HCT116 (cell line): ENCODE measurements around the gene UBE2E2. TPM values are rescaled to one million over a fixed set of nuclear protein-coding genes. Genes with fewer than 3 reads are reported as not detected.

ENCODE experiments used
- ATAC-seq: fragments of 200-7000 bp; cut with Tn5 transposase; 2 replicates; pipeline ENCODE4 v1.9.1; 2020; ENCODE audit warnings: mild to moderate bottlenecking, moderate library complexity
- BruUV-seq: library from RNA; stranded (reverse); fragments of 400-500 nt; replicated peaks from 2 replicates; lab custom pipeline; 2021; lab: Mats Ljungman, UMichigan
- CTCF ChIA-PET: fragments of 300-600 bp; sonication (Branson Sonifier 250); formaldehyde crosslinking; loops from one replicate; lab custom pipeline; 2021; ENCODE audit warnings: antibody characterized with exemption; lab: Charles Lee
- POLR2A ChIA-PET: fragments of 300-600, 350-600 bp; sonication (Branson Sonifier 250); formaldehyde crosslinking; loops from one replicate; lab custom pipeline; 2021; ENCODE audit warnings: antibody characterized with exemption; lab: Charles Lee
- RAD21 ChIA-PET, 2 experiments: fragments of 300-600 bp; sonication (Branson Sonifier 250); formaldehyde crosslinking; loops; one replicate each; lab custom pipeline; 2023; ENCODE audit warnings: low total read pairs in 2 of 2; ENCODE audit not compliant: uncharacterized antibody in 2 of 2, unreplicated experiment in 2 of 2, low non-redundant PET in 1 of 2; lab: Charles Lee
- DNase-seq: peaks from one replicate; pipeline ENCODE4 v3.0.0-alpha.2; 2010; ENCODE audit warnings: low read depth, low spot score
- H2AFZ ChIP-seq: fragments of 200-600 bp; shearing (Covaris generic), sonication (generic); 2 replicates; pipeline ENCODE4 v1.6.1; 2017; ENCODE audit warnings: low read depth, mixed run types, mixed read lengths, antibody characterized with exemption, low read length; ENCODE audit not compliant: poor library complexity, severe bottlenecking
- H3K27ac ChIP-seq: 2 replicates; pipeline ENCODE4 v1.5.1; 2012; ENCODE audit warnings: low read depth, low read length
- H3K27me3 ChIP-seq: fragments of 200-600 bp; sonication (generic); 2 replicates; pipeline ENCODE4 v1.6.1; 2016; ENCODE audit warnings: mixed run types, low read length, mixed read lengths; ENCODE audit not compliant: insufficient read depth
- H3K36me3 ChIP-seq, 2 experiments: fragments of 200-500 bp in 1 of 2; fragments of 200-600 bp in 1 of 2; sonication (Bioruptor generic) in 1 of 2; sonication (generic) in 1 of 2; 2 replicates each; pipeline versions ENCODE4 v1.5.1 to v1.6.1; 2014 to 2016; ENCODE audit warnings: low read length in 2 of 2, inconsistent platforms in 1 of 2, mixed read lengths in 1 of 2, mixed run types in 1 of 2; ENCODE audit not compliant: insufficient read depth in 2 of 2, control insufficient read depth in 1 of 2
- H3K4me1 ChIP-seq, 2 experiments: fragments of 200-600 bp in 1 of 2; sonication (generic) in 1 of 2; 2 replicates each; pipeline versions ENCODE4 v1.5.1 to v1.6.1; 2012 to 2017; ENCODE audit warnings: low read length in 2 of 2, inconsistent platforms in 1 of 2, mild to moderate bottlenecking in 1 of 2, mixed read lengths in 1 of 2, mixed run types in 1 of 2, moderate library complexity in 1 of 2; ENCODE audit not compliant: insufficient read depth in 2 of 2, control insufficient read depth in 1 of 2
- H3K4me2 ChIP-seq: fragments of 200-600 bp; sonication (generic); 2 replicates; pipeline ENCODE4 v1.6.1; 2017; ENCODE audit warnings: mixed run types, low read length, mixed read lengths
- H3K4me3 ChIP-seq, 2 experiments: fragments of 200-600 bp in 1 of 2; sonication (generic) in 1 of 2; replicated peaks in 1 of 2; 2 replicates each; pipeline ENCODE4 v1.5.1; 2011 to 2016; ENCODE audit warnings: low read length in 2 of 2, control low read depth in 1 of 2, low read depth in 1 of 2, mild to moderate bottlenecking in 1 of 2, mixed read lengths in 1 of 2, mixed run types in 1 of 2
- H3K79me2 ChIP-seq: fragments of 200-600 bp; sonication (generic); 2 replicates; pipeline ENCODE4 v1.6.1; 2017; ENCODE audit warnings: mild to moderate bottlenecking, mixed run types, low read length, moderate library complexity, mixed read lengths; ENCODE audit not compliant: insufficient read depth
- H3K9ac ChIP-seq: fragments of 200-600 bp; sonication (generic); 2 replicates; pipeline ENCODE4 v1.6.1; 2016; ENCODE audit warnings: low read length, mixed read lengths
- H3K9me2 ChIP-seq: fragments of 200-600 bp; sonication (generic), shearing (Covaris generic); 2 replicates; pipeline ENCODE4 v1.6.1; 2017; ENCODE audit warnings: mixed run types, mild to moderate bottlenecking, moderate library complexity; ENCODE audit not compliant: insufficient read depth
- H3K9me3 ChIP-seq, 2 experiments: fragments of 200-500 bp in 1 of 2; fragments of 200-600 bp in 1 of 2; sonication (Bioruptor generic) in 1 of 2; sonication (generic) in 1 of 2; 2 replicates each; pipeline ENCODE4 v1.6.1; 2014 to 2017; ENCODE audit warnings: low read length in 2 of 2, mixed read lengths in 2 of 2, inconsistent platforms in 1 of 2, low read depth in 1 of 2, mild to moderate bottlenecking in 1 of 2, mixed run types in 1 of 2, moderate library complexity in 1 of 2; ENCODE audit not compliant: control insufficient read depth in 1 of 2, insufficient read depth in 1 of 2
- H4K20me1 ChIP-seq: fragments of 200-600 bp; sonication (generic), shearing (Covaris generic); 2 replicates; pipeline ENCODE4 v1.6.1; 2017; ENCODE audit warnings: mixed run types, mild to moderate bottlenecking, moderate library complexity; ENCODE audit not compliant: insufficient read depth
- CBX3 ChIP-seq: IDR thresholded peaks from 2 replicates; pipeline ENCODE4 v1.6.1; 2012; ENCODE audit warnings: low read depth
- CEBPB ChIP-seq: IDR thresholded peaks from 2 replicates; pipeline ENCODE4 v1.6.1; 2012; ENCODE audit warnings: low read depth
- CTCF ChIP-seq, 3 experiments: fragments of 200-600 bp in 1 of 3; sonication (generic) in 1 of 3; IDR thresholded peaks in 2 of 3; conservative IDR thresholded peaks in 1 of 3; 2 replicates each; pipeline ENCODE4 v1.5.1; 2012 to 2017; ENCODE audit warnings: low read depth in 2 of 3, low read length in 2 of 3, antibody characterized with exemption in 1 of 3, borderline replicate concordance in 1 of 3, control low read depth in 1 of 3, mild to moderate bottlenecking in 1 of 3, mixed read lengths in 1 of 3, mixed run types in 1 of 3, moderate library complexity in 1 of 3; ENCODE audit not compliant: insufficient read depth in 1 of 3
- ELF1 ChIP-seq: IDR thresholded peaks from 2 replicates; pipeline ENCODE4 v1.6.1; 2012; ENCODE audit warnings: low read depth, borderline replicate concordance
- EZH2 ChIP-seq: fragments of 200-600 bp; sonication (generic); IDR thresholded peaks from 2 replicates; pipeline ENCODE4 v1.6.1; 2017; ENCODE audit warnings: antibody characterized with exemption, mixed run types
- EZH2phosphoT487 ChIP-seq: fragments of 200-600 bp; IDR thresholded peaks from 2 replicates; pipeline ENCODE4 v1.6.1; 2018; ENCODE audit warnings: antibody characterized with exemption, borderline replicate concordance
- FOSL1 ChIP-seq: IDR thresholded peaks from 2 replicates; pipeline ENCODE4 v1.6.1; 2012; ENCODE audit warnings: low read depth
- JUND ChIP-seq: IDR thresholded peaks from 2 replicates; pipeline ENCODE4 v1.6.1; 2012
- POLR2A ChIP-seq: IDR thresholded peaks from 2 replicates; pipeline ENCODE4 v1.7.0; 2011; ENCODE audit warnings: borderline replicate concordance; ENCODE audit not compliant: insufficient read depth, insufficient read length; ENCODE audit errors: extremely low read depth
- POLR2AphosphoS5 ChIP-seq: IDR thresholded peaks from 2 replicates; pipeline ENCODE4 v1.6.1; 2011; ENCODE audit warnings: mild to moderate bottlenecking, low read depth, low read length, moderate library complexity
- REST ChIP-seq: IDR thresholded peaks from 2 replicates; pipeline ENCODE4 v1.6.1; 2012; ENCODE audit warnings: low read depth
- SIN3A ChIP-seq: IDR thresholded peaks from 2 replicates; pipeline ENCODE4 v1.6.1; 2012; ENCODE audit warnings: low read depth
- SP1 ChIP-seq: IDR thresholded peaks from 2 replicates; pipeline ENCODE4 v1.6.1; 2012; ENCODE audit warnings: low read depth
- TCF7L2 ChIP-seq: IDR thresholded peaks from 2 replicates; pipeline ENCODE4 v1.7.0; 2011; ENCODE audit warnings: borderline replicate concordance, inconsistent platforms; ENCODE audit not compliant: insufficient read depth, insufficient read length; ENCODE audit errors: extremely low read depth
- YY1 ChIP-seq: IDR thresholded peaks from 2 replicates; pipeline ENCODE4 v1.6.1; 2011; ENCODE audit warnings: low read length, low read depth, moderate library complexity, mild to moderate bottlenecking; ENCODE audit not compliant: insufficient replicate concordance; ENCODE audit errors: extremely low read depth
- ZBTB33 ChIP-seq: IDR thresholded peaks from 2 replicates; pipeline ENCODE4 v1.6.1; 2011; ENCODE audit warnings: mild to moderate bottlenecking, low read length, moderate library complexity; ENCODE audit not compliant: insufficient replicate concordance; ENCODE audit errors: extremely low read depth
- ZFX ChIP-seq: fragments of 450-650 bp; IDR thresholded peaks from 2 replicates; pipeline ENCODE4 v1.6.1; 2017
- intact Hi-C: fragments of 100-400 bp; cut with micrococcal nuclease; formaldehyde crosslinking; loops from 2 replicates; pipeline ENCODE4 v1.10.0; 2022
- total RNA-seq: library from RNA; stranded (reverse); gene quantifications from one replicate; pipeline ENCODE4 v1.2.1, GENCODE V29; 2021; ENCODE audit not compliant: unreplicated experiment

The UBE2E2 gene
- total RNA-seq, 1 experiment from 2014 or later: 21.4 TPM

- Histone ChIP-seq H3K36me3 (no peaks in the 10 kb centered on the region), H3K9me2 (no peaks in the 10 kb centered on the region), H3K9me3 (no peaks in the 10 kb centered on the region), H2AFZ (no peak overlapping the region), H3K4me2 (no peak overlapping the region), H4K20me1 (no peaks in the 10 kb centered on the region), H3K4me1 (peaks cover 0 to 16% of the 10 kb centered on the region in 2 experiments; a peak in 2 of 4 replicates), H3K9ac (no peak overlapping the region), H3K4me3 (no peak overlapping the region), H3K27me3 (peaks cover 17% of the 10 kb centered on the region; the same call in 1 of the 2 replicates), H3K79me2 (no peaks in the 10 kb centered on the region), H3K27ac (no peak overlapping the region)
- no TSS peak for BruUV-seq
- RAD21 ChIA-PET: no interaction called here
- no peak for TF ChIP-seq CEBPB
- TF ChIP-seq YY1: no peak
- TF ChIP-seq SP1: no peak
- no peak for TF ChIP-seq ZBTB33
- TF ChIP-seq ZFX: no peak
- no peak for TF ChIP-seq POLR2A
- no peak for TF ChIP-seq REST
- no peak for TF ChIP-seq CTCF (IDR thresholded peaks at IDR 0.05 in 2 of 3, conservative IDR thresholded peaks at IDR 0.05 in 1 of 3; ENCODE audit: borderline replicate concordance in 1 of 3, insufficient read depth in 1 of 3, low read depth in 2 of 3, low read length in 2 of 3)
- no peak for TF ChIP-seq EZH2phosphoT487
- no peak for TF ChIP-seq FOSL1
- no peak for TF ChIP-seq EZH2
- TF ChIP-seq CBX3: no peak
- TF ChIP-seq ELF1: no peak
- no peak for TF ChIP-seq POLR2AphosphoS5
- TF ChIP-seq TCF7L2: no peak
- no peak for TF ChIP-seq JUND
- TF ChIP-seq SIN3A: no peak
- CTCF ChIA-PET: no interaction called here
- POLR2A ChIA-PET: no interaction called here
- DNase-seq (no peak), ATAC-seq (no peak)
- intact Hi-C loops: no loop called here
These were observed 40.2 kb upstream of the UBE2E2 start for GRCh38 chr3:23162934-23163333.
